ENCODE results near the gene BRWD1.

GRCh38 chr21:39196310-39196709, 117.1 kb downstream of the BRWD1 start:
- TF ChIP-seq CTCF (IDR thresholded peaks at IDR 0.05) (no peak), POLR2AphosphoS5 (IDR thresholded peaks at IDR 0.05; ENCODE audit: insufficient read depth in 1 of 2, low read depth in 1 of 2) (no peak)

Measured in vagina (tissue), 2 donors.